Psoas muscle (tissue), 8 donors: ENCODE measurements around the gene ATL1. TPM values are rescaled to one million over a fixed set of nuclear protein-coding genes. Genes with fewer than 3 reads are reported as not detected.
A peak's percentile ranks its signal among the peaks of the same experiment; 100 is the strongest.

Experiments
- ATAC-seq, 4 donors: fragments of 200-7000 bp; cut with Tn5 transposase; one replicate each; pipeline ENCODE4 v1.9.1; 2020; ENCODE audit warnings: moderate library complexity in 3 of 4, mild to moderate bottlenecking in 2 of 4
- DNase-seq, 2 donors: peaks; one replicate each; pipeline ENCODE4 v3.0.0-alpha.2; 2020
- H3K27ac ChIP-seq: fragments of 200-600 bp; one replicate; pipeline ENCODE4 v1.8.0; 2022
- H3K27me3 ChIP-seq, 3 donors: fragments of 200-600 bp in 1 of 3; one replicate each; pipeline versions ENCODE4 v1.6.1 to v1.8.0; 2013 to 2022; ENCODE audit warnings: low read length in 2 of 3, mild to moderate bottlenecking in 2 of 3, moderate library complexity in 1 of 3; ENCODE audit not compliant: insufficient read depth in 3 of 3
- H3K36me3 ChIP-seq, 2 donors: fragments of 200-600 bp in 1 of 2; one replicate each; pipeline versions ENCODE4 v1.6.1 to v1.8.0; 2013 to 2022; ENCODE audit warnings: low read depth in 1 of 2, mild to moderate bottlenecking in 1 of 2, moderate library complexity in 1 of 2; ENCODE audit not compliant: insufficient read depth in 1 of 2
- H3K4me1 ChIP-seq: fragments of 200-600 bp; one replicate; pipeline ENCODE4 v1.8.0; 2022
- H3K4me3 ChIP-seq: fragments of 200-600 bp; one replicate; pipeline ENCODE4 v1.8.0; 2022; ENCODE audit warnings: mild to moderate bottlenecking
- H3K9me3 ChIP-seq: fragments of 200-600 bp; one replicate; pipeline ENCODE4 v1.8.0; 2022
- WGBS, 3 donors: extraction: QIAGEN DNeasy Blood & Tissue Kit; methylation state at CpG; one replicate each; pipeline versions ENCODE4 v1.1.6 to v1.1.7; 2013; 5-methylcytosine and 5-hydroxymethylcytosine counted together
- intact Hi-C, 2 donors: fragments of 100-400 bp; cut with DNase I; formaldehyde crosslinking; loops; one replicate each; pipeline versions ENCODE4 v1.11.0 to v1.14.2; 2022
- polyA plus RNA-seq, 3 donors: library from polyadenylated mRNA; stranded (reverse); fragments of 200-250 nt; gene quantifications; one replicate each; pipeline ENCODE4 v1.2.3, GENCODE V29; 2013
- total RNA-seq, 4 donors: library from RNA; stranded (reverse); fragmentation: NEBNext Ultra II Directional in 2 of 4; extraction: Animal tissue kit (Norgen Biotek cat#: 25700) in 2 of 4; gene quantifications; one replicate each; pipeline versions ENCODE4 v1.2.1 to v1.2.4, GENCODE V29; 2021 to 2023
- TF ChIP-seq, protein P1 (sequence below): fragments of 200-600 bp; IDR thresholded peaks from one replicate; pipeline ENCODE4 v1.8.0; 2022; ENCODE audit warnings: antibody characterized with exemption
- donor health status: healthy with polysubstance abuse.
- donor health status: DM: no; HTN: no; CAD: no; lungs with moderate emphysema.
- donor health status: Bipolar disorder and iron deficiency.
- donor health status: healthy.
- donor health status: DM: yes; HTN: yes; CAD: no.
- donor health status: DM: no; HTN: no; CAD: no.
- donor health status: DM: no; HTN: no; CAD: no.
- donor health status: DM: yes; HTN: yes; CAD: no.

Gene ATL1
- total and polyA plus RNA-seq, 7 donors, result 0.43 to 1.4 (median 0.64) TPM

DNA sequence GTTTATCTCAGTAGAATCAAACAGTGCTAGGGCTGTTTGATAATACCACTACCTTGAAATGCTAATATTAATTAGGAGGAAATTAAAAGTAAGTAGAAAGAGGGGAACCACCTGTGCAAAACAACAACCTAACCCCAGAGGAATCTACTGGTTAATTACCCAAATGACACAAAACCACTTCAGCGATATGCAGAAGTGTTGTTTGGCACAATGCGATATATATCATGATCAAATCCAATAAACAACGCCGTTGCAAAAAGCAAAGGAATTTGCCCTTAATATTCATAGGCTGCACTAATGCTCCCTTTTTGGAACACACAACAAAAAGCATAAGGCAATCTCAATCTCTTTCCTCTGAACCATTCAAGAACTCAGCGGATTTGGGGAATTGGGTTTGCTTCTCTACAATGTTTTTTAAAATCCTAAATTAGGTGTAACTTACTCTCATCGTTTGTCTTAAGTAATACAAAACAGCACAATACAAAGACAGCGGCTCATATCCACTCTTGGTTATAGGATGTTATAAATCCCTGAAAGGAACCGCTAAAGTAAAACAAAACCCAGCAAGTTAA is 29.1 kb upstream of the ATL1 start:
- Histone ChIP-seq H3K4me3 (peak overlapping the region; percentile 92), H3K27me3 (no peaks in the 10 kb centered on the region), H3K4me1 (peaks cover 26% of the 10 kb centered on the region), H3K36me3 (no peaks in the 10 kb centered on the region), H3K9me3 (no peaks in the 10 kb centered on the region), H3K27ac (no peak overlapping the region)
- TF ChIP-seq, protein P1, sequence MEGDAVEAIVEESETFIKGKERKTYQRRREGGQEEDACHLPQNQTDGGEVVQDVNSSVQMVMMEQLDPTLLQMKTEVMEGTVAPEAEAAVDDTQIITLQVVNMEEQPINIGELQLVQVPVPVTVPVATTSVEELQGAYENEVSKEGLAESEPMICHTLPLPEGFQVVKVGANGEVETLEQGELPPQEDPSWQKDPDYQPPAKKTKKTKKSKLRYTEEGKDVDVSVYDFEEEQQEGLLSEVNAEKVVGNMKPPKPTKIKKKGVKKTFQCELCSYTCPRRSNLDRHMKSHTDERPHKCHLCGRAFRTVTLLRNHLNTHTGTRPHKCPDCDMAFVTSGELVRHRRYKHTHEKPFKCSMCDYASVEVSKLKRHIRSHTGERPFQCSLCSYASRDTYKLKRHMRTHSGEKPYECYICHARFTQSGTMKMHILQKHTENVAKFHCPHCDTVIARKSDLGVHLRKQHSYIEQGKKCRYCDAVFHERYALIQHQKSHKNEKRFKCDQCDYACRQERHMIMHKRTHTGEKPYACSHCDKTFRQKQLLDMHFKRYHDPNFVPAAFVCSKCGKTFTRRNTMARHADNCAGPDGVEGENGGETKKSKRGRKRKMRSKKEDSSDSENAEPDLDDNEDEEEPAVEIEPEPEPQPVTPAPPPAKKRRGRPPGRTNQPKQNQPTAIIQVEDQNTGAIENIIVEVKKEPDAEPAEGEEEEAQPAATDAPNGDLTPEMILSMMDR, result no peak
- 34 to 39% (median 38%) methylated on average over 8 of the region's 8 CpGs for WGBS, 3 donors
- ATAC-seq (no peak), DNase-seq (no peak)
- intact Hi-C loops, result loop anchor here (5.0 kb wide), 3 partner anchors 189 to 669 kb away; partner anchors contain the start of genes DMAC2L (in 1 of the 2) and L2HGDH (in 1 of the 2)

DNA sequence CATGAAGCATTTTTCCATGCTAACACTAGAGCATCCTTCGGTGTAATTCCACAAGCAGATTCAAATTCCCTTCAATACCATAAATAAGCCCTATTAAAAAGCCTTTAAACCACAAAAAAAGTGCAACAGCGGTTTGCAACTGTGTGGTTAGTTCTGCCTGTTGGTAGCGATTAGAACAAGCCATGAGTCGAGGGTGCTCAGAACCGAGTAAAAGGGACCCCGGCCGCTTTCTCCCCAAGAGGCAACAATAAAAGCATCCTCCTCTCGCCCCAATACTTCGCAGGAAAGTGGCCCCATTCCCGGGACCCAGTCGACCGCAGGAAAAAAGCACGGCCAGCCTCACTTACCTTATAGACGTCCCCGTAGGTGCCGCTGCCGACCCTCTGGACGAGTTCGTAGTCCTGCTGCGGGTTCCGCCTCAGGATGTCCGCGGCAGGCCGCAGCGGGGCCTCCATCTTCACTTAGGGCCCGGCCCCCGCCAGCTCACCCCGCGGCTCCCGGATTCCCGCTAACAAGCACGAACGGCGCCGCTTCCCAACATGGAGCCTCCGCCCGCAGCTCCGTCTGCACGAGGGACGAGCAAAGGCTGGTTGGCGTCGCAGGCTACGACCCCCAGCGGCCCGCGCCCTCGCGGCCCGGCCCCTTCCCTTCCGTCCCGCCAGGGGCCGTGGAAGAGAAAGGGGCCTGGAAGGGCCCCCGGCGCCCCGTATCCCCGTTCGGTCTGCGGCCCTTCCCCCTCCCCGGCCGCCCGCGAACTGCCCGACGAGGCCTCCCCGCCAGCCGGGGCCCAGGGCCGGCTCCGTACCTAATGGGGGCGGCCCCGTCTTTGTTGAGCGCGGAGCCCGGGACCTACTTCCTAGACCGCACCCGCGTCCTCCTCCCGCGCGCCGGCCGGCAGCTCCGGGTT is 28.1 kb upstream of the ATL1 start:
- peak overlapping the region; percentile 94 for H3K27ac ChIP-seq
- DNase-seq (peak; percentile 49 to 74), ATAC-seq (peak; percentile 40 to 74 (median 70))
- TF ChIP-seq, protein P1, result no peak
- WGBS, 3 donors, result 1% methylated on average over 49 to 82 of the region's 82 CpGs
- intact Hi-C loops, result loop anchor here (1.0 to 5.0 kb wide), 4 partner anchors 190 to 670 kb away; partner anchors contain the start of genes DMAC2L (in 1 of the 2) and L2HGDH (in 1 of the 2)
- no peaks in the 10 kb centered on the region for H3K9me3 ChIP-seq
- H3K27me3 ChIP-seq, result no peaks in the 10 kb centered on the region
- H3K4me1 ChIP-seq, result peaks cover 21% of the 10 kb centered on the region
- no peaks in the 10 kb centered on the region for H3K36me3 ChIP-seq
- peak overlapping the region; percentile 92 for H3K4me3 ChIP-seq

DNA sequence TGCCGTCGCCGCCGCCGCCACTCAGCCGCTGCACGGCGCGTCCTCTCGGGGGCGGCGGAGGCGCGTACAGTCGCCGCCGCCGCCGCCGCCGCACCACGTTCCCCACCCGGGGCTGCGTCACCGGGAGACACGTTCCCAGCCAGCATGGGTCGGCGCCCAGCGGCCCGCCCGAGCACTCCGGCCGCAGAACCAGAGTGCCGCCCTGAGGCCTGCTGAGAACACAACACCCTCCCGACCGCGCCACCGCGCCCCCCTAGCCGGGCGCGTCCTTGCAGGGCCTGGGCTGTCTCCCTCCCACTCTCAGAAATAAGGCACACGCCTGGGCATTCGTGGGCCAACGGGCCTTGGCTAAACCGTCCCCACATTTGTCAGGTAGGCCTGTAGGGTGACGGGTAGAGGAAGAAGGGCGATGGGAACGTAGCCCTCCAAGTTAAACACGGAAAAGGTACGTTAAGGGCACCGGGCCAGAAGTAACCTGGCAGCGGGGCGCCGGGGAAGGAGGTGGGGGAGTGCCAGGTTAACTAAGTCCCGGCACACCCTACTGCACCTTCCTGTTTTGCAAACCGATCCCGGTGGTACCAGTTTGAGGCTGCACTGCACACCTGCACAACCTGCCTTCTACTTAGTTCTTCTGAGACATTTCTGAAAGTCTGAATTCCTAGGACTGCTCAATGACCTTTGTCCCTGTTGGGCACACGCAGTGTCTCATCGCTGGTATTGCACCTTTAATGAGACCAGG is 27.3 kb upstream of the ATL1 start, which contains the start of gene MAP4K5:
Gene MAP4K5, minus strand, starts transcription at position 68 of the 739 bp plus-strand sequence. CDS start 520 bp downstream, outside the sequence.
- 0 to 1% (median 0%) methylated on average over 47 to 60 of the region's 60 CpGs for WGBS, 3 donors
- no peaks in the 10 kb centered on the region for H3K9me3 ChIP-seq
- no peaks in the 10 kb centered on the region for H3K36me3 ChIP-seq
- peak within 1 kb of the TSS; percentile 92 for H3K4me3 ChIP-seq
- TF ChIP-seq, protein P1, result peak; percentile 92
- peak within 1 kb of the TSS; percentile 94 for H3K27ac ChIP-seq
- ATAC-seq (peak; percentile 99), DNase-seq (peak; percentile 92 to 96)
- intact Hi-C loops, result loop anchor here (1.0 to 5.0 kb wide), 4 partner anchors 190 to 670 kb away; partner anchors contain the start of genes DMAC2L (in 1 of the 2) and L2HGDH (in 1 of the 2)
- no peaks in the 10 kb centered on the region for H3K27me3 ChIP-seq
- H3K4me1 ChIP-seq, result peaks cover 21% of the 10 kb centered on the region

DNA sequence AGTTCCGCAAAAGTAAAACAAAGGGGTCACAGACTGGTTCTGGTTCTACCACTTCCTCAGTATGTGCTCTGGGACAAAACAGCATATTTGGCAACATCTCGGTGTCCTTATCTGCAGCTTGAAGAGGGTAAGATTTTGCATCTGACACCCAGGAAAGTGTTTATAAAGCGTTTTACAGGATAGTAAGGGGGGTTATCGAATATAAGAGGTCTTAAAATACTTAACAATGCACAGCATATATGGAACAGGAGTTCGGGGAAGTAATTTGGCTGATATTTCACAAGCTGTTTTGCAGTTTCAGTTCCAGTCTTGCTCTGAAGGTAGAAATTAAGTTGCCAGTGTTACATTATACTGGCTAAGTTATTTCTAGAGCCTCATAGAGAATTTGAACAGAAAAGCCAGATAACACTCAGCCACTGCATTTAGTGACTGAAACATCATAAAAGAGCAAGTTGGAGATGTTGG is 26.7 kb upstream of the ATL1 start:
- 47 to 53% (median 51%) methylated on average over 5 of the region's 5 CpGs for WGBS, 3 donors
- Histone ChIP-seq H3K9me3 (no peaks in the 10 kb centered on the region), H3K27me3 (no peaks in the 10 kb centered on the region), H3K4me3 (peak overlapping the region; percentile 92), H3K36me3 (no peaks in the 10 kb centered on the region), H3K4me1 (peaks cover 21% of the 10 kb centered on the region), H3K27ac (no peak overlapping the region)
- intact Hi-C loops, result loop anchor here (5.0 kb wide), 3 partner anchors 191 to 671 kb away; partner anchors contain the start of genes DMAC2L (in 1 of the 2) and L2HGDH (in 1 of the 2)
- ATAC-seq (no peak), DNase-seq (no peak)
- TF ChIP-seq, protein P1, result no peak
